Mesendoderm (in vitro differentiated cells): ENCODE results near the gene RAD50.
"Not testable (repeated sequence)": the region's sequence is repeated elsewhere in the genome, so short reads cannot be mapped to it uniquely, and the experiment has no call there.

Source experiments
- DNase-seq: peaks from one replicate; pipeline ENCODE4 v3.0.0; 2013
- H2AK5ac ChIP-seq: 2 replicates; pipeline ENCODE4 v1.6.1; 2013; ENCODE audit warnings: low read length, inconsistent platforms
- H2BK120ac ChIP-seq: 2 replicates; pipeline ENCODE4 v1.6.1; 2013; ENCODE audit warnings: low read depth, mild to moderate bottlenecking, low read length, moderate library complexity, mixed read lengths
- H2BK15ac ChIP-seq: replicated peaks from 2 replicates; pipeline ENCODE4 v1.6.1; 2013; ENCODE audit warnings: low read depth, mild to moderate bottlenecking, moderate library complexity
- H2BK5ac ChIP-seq: 2 replicates; pipeline ENCODE4 v1.6.1; 2013; ENCODE audit warnings: low read length, inconsistent platforms
- H3K18ac ChIP-seq: 2 replicates; pipeline ENCODE4 v1.6.1; 2013; ENCODE audit warnings: mild to moderate bottlenecking, low read length, mixed read lengths
- H3K23ac ChIP-seq: one replicate; pipeline ENCODE4 v1.6.1; 2013; ENCODE audit warnings: low read length
- H3K27ac ChIP-seq: 2 replicates; pipeline ENCODE4 v1.5.1; 2013; ENCODE audit warnings: low read depth, mild to moderate bottlenecking, inconsistent platforms, low read length, moderate library complexity
- H3K27me3 ChIP-seq: 2 replicates; pipeline ENCODE4 v1.6.1; 2013; ENCODE audit warnings: low read length, control low read depth, mild to moderate bottlenecking, inconsistent platforms; ENCODE audit not compliant: insufficient read depth, poor library complexity
- H3K36me3 ChIP-seq: 2 replicates; pipeline ENCODE4 v1.6.1; 2013; ENCODE audit warnings: low read length, inconsistent platforms; ENCODE audit not compliant: control insufficient read depth, insufficient read depth
- H3K4ac ChIP-seq: one replicate; pipeline ENCODE4 v1.6.1; 2013; ENCODE audit warnings: low read depth, mild to moderate bottlenecking, low read length, moderate library complexity
- H3K4me1 ChIP-seq: 2 replicates; pipeline ENCODE4 v1.6.1; 2013; ENCODE audit warnings: low read depth, low read length, inconsistent platforms; ENCODE audit not compliant: control insufficient read depth
- H3K4me2 ChIP-seq: 2 replicates; pipeline ENCODE4 v1.6.1; 2013; ENCODE audit warnings: low read length
- H3K4me3 ChIP-seq: 2 replicates; pipeline ENCODE4 v1.5.1; 2013; ENCODE audit warnings: mild to moderate bottlenecking, low read length
- H3K56ac ChIP-seq: one replicate; pipeline ENCODE4 v1.6.1; 2013; ENCODE audit warnings: low read length
- H3K79me1 ChIP-seq: 2 replicates; pipeline ENCODE4 v1.6.1; 2013; ENCODE audit warnings: low read length, inconsistent platforms
- H3K79me2 ChIP-seq: 2 replicates; pipeline ENCODE4 v1.6.1; 2013; ENCODE audit warnings: mild to moderate bottlenecking, low read length; ENCODE audit not compliant: control insufficient read depth, insufficient read depth
- H3K9ac ChIP-seq: 2 replicates; pipeline ENCODE4 v1.6.1; 2013; ENCODE audit warnings: low read length, inconsistent platforms
- H4K5ac ChIP-seq: one replicate; pipeline ENCODE4 v1.6.1; 2013; ENCODE audit warnings: low read length
- H4K8ac ChIP-seq: one replicate; pipeline ENCODE4 v1.6.1; 2013; ENCODE audit warnings: low read depth, mild to moderate bottlenecking, control low read depth, low read length, moderate library complexity
- WGBS: extraction: QIAGEN DNeasy Blood & Tissue Kit; methylation state at CpG from one replicate; pipeline ENCODE4 v1.1.7; 2013; ENCODE audit warnings: low lambda C conversion rate, missing lambda C conversion rate; ENCODE audit not compliant: insufficient coverage; ENCODE audit errors: extremely low coverage; 5-methylcytosine and 5-hydroxymethylcytosine counted together

The RAD50 gene

GRCh38 chr5:132689513-132689912, 132.7 kb downstream of the RAD50 start:
- H3K18ac ChIP-seq: no peak overlapping the region
- no peak for DNase-seq
- H3K56ac ChIP-seq: no peak overlapping the region
- no peak overlapping the region for H2BK120ac ChIP-seq
- H2BK5ac ChIP-seq: no peak overlapping the region
- no peaks in the 10 kb centered on the region for H3K27me3 ChIP-seq
- no peak overlapping the region for H3K4me2 ChIP-seq
- H3K79me2 ChIP-seq: no peaks in the 10 kb centered on the region
- no peak overlapping the region for H3K4me3 ChIP-seq
- no peaks in the 10 kb centered on the region for H3K79me1 ChIP-seq
- no peak overlapping the region for H3K9ac ChIP-seq
- no peak overlapping the region for H3K27ac ChIP-seq
- H3K23ac ChIP-seq: no peak overlapping the region
- H3K4ac ChIP-seq: no peak overlapping the region
- H3K36me3 ChIP-seq: no peaks in the 10 kb centered on the region
- H3K4me1 ChIP-seq: no peaks in the 10 kb centered on the region
- H4K8ac ChIP-seq: no peak overlapping the region
- no peak overlapping the region for H2AK5ac ChIP-seq
- H2BK15ac ChIP-seq: no peak overlapping the region
- no peak overlapping the region for H4K5ac ChIP-seq
- no CpG with 5 or more reads among the region's 7 CpGs for WGBS

GRCh38 chr5:132690156-132690555, 133.4 kb downstream of the RAD50 start:
- H3K4me3 ChIP-seq: no peak overlapping the region
- H2BK15ac ChIP-seq: no peak overlapping the region
- no CpG with 5 or more reads among the region's 3 CpGs for WGBS
- no peak overlapping the region for H3K18ac ChIP-seq
- H3K23ac ChIP-seq: no peak overlapping the region
- H3K79me2 ChIP-seq: no peaks in the 10 kb centered on the region
- no peaks in the 10 kb centered on the region for H3K4me1 ChIP-seq
- H3K56ac ChIP-seq: no peak overlapping the region
- no peak overlapping the region for H4K5ac ChIP-seq
- no peaks in the 10 kb centered on the region for H3K27me3 ChIP-seq
- no peak overlapping the region for H2BK120ac ChIP-seq
- no peak for DNase-seq
- H2BK5ac ChIP-seq: no peak overlapping the region
- H3K4ac ChIP-seq: no peak overlapping the region
- H4K8ac ChIP-seq: no peak overlapping the region
- no peaks in the 10 kb centered on the region for H3K79me1 ChIP-seq
- H3K9ac ChIP-seq: no peak overlapping the region
- no peak overlapping the region for H2AK5ac ChIP-seq
- no peaks in the 10 kb centered on the region for H3K36me3 ChIP-seq
- no peak overlapping the region for H3K4me2 ChIP-seq
- H3K27ac ChIP-seq: no peak overlapping the region

GRCh38 chr5:132691755-132692631, 135.2 kb downstream of the RAD50 start:
- not testable (repeated sequence) for H2BK5ac ChIP-seq, H2BK15ac ChIP-seq, H3K27me3 ChIP-seq, H3K4me3 ChIP-seq, H3K4ac ChIP-seq, H3K36me3 ChIP-seq, H3K27ac ChIP-seq, H3K79me1 ChIP-seq, H4K8ac ChIP-seq, H4K5ac ChIP-seq, H3K4me1 ChIP-seq, H2BK120ac ChIP-seq, H3K79me2 ChIP-seq, H3K9ac ChIP-seq, H3K23ac ChIP-seq, H3K56ac ChIP-seq, H2AK5ac ChIP-seq, H3K4me2 ChIP-seq, DNase-seq, H3K18ac ChIP-seq
- WGBS: no CpG with 5 or more reads among the region's 5 CpGs

- Histone ChIP-seq H3K4me1 (no peaks in the 10 kb centered on the region), H3K27ac (no peak overlapping the region), H3K9ac (no peak overlapping the region), H3K4ac (no peak overlapping the region), H3K23ac (no peak overlapping the region), H3K36me3 (no peaks in the 10 kb centered on the region), H3K4me3 (no peak overlapping the region), H2AK5ac (no peak overlapping the region), H3K4me2 (no peak overlapping the region), H3K18ac (no peak overlapping the region), H2BK120ac (no peak overlapping the region), H3K27me3 (no peaks in the 10 kb centered on the region), H2BK15ac (no peak overlapping the region), H2BK5ac (no peak overlapping the region), H4K8ac (no peak overlapping the region), H4K5ac (no peak overlapping the region), H3K79me1 (no peaks in the 10 kb centered on the region), H3K56ac (no peak overlapping the region), H3K79me2 (no peaks in the 10 kb centered on the region)
- DNase-seq: no peak
Observed at GRCh38 chr5:132692632-132692967, 135.8 kb downstream of the RAD50 start.
